T1000 (cell line): ENCODE data around the gene NBL1.
"Not testable (repeated sequence)": the region's sequence is repeated elsewhere in the genome, so short reads cannot be mapped to it uniquely, and the experiment has no call there.

Experiments used
- DNase-seq: peaks from one replicate; lab custom pipeline; 2025; ENCODE audit warnings: mixed read lengths; lab: John Stamatoyannopoulos, UW

NBL1 gene

GRCh38 chr1:19622204-19622603 lies 21.9 kb upstream of the NBL1 start:
- no peak for DNase-seq

GRCh38 chr1:19623523-19623922 lies 20.6 kb upstream of the NBL1 start:
- no peak for DNase-seq

- DNase-seq, result no peak
Measured at GRCh38 chr1:19625291-19625937, 18.7 kb upstream of the NBL1 start.

GRCh38 chr1:19628879-19629278 lies 15.2 kb upstream of the NBL1 start:
- DNase-seq, result no peak

GRCh38 chr1:19629357-19629756 lies 14.8 kb upstream of the NBL1 start:
- no peak for DNase-seq

GRCh38 chr1:19630192-19630591 lies 13.9 kb upstream of the NBL1 start:
- DNase-seq, result not testable (repeated sequence)

GRCh38 chr1:19630720-19631395 lies 13.3 kb upstream of the NBL1 start:
- no peak for DNase-seq

DNA sequence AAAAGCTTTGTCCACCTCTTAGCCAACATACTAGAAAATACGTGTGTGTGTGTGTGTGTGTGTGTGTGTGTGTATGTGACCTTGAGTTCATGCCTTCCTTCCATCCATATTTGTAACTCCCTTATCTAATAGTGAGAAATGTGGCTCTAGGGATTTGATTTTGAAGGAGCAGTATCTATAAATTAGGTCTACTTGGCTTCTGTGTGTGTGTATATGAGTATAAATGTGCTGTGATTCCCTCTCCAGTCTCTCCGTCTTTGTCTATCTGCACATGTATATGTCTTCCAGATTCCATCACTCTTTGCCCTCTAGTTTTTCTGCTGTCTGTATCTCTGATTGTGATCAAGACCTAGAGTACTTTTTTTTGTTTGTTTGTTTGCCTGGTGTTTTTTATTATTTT lies 11.9 kb upstream of the NBL1 start:
- no peak for DNase-seq

DNA sequence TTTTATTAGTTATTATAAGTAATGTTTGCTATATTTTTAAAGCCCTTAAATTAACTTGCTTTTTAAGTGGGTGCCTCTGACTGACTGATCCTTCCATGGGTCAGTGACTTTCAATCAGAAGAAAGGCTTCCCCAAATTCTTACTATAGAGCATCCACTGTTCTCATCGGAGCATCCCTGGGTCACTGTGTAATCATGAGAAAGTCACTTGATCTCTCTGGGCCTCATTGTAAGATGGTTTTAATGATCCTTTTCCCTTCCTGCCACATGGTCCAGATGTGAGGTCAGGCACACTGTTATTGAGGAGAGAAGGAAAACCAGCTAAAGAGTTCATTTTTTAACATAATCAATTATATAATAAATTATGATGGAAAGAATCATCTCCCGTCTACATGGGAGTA lies 11.0 kb upstream of the NBL1 start:
- DNase-seq, result no peak

- not testable (repeated sequence) for DNase-seq
Measured at GRCh38 chr1:19635064-19635463, 9.0 kb upstream of the NBL1 start.

- DNase-seq, result no peak
Measured at GRCh38 chr1:19635646-19636045, 8.5 kb upstream of the NBL1 start.

GRCh38 chr1:19636065-19636464 lies 8.0 kb upstream of the NBL1 start:
- DNase-seq, result no peak

DNA sequence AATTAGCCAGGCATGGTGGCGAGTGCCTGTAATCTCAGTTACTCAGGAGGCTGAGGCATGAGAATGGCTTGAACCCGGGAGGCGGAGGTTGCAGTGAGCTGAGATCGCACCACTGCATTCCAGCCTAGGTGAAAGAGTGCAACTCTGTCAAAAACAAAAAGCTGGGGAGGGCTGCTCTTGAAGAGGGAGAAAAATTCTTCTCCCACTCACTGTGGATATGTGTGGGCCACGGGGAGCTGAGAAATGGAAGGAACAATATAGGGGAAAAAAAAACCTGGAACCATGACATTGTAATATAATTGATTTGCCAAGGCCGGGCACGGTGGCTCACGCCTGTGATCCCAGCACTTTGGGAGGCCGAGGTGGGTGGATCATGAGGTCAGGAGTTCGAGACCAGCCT lies 7.4 kb upstream of the NBL1 start:
- DNase-seq, result not testable (repeated sequence)

DNA sequence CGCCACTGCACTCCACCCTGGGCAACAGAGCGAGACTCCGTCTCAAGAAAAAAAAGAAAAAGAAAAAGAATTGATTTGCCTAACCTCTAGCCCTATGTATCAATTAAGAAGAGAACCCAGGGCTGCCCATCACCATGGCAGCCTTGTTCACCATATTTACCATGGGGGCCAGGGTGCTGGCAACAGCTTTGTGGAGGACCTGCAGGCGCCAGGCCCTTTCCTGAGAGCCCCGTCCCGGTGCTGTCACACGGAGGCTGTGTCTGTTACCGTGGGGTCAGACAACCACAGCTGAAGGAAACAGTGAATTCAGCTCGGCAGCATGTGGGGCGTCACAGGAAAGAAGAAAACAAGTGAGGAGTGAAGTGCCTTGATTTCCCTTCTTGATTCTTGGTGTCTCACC lies 6.5 kb upstream of the NBL1 start:
- no peak for DNase-seq

DNA sequence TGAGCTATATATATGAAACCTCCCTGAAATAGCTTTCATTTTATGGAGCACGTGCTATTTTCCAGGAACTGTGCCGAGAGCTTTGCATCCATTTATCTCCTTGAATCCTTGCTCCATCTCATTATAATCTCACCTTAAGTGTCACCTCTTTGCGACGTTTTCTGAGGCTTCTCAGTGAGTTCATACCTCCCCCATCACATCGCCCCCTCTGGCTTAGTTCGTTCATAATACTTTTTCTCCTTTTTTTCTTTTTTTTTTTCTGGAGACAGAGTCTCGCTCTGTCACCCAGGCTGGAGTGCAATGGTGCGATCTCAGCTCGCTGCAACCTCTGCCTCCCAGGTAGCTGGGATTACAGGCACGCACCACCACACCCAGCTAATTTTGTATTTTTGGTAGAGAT lies 4.9 kb upstream of the NBL1 start:
- not testable (repeated sequence) for DNase-seq

GRCh38 chr1:19639999-19640362 lies 4.1 kb upstream of the NBL1 start:
- DNase-seq, result no peak

GRCh38 chr1:19640363-19641316 lies 3.5 kb upstream of the NBL1 start:
- DNase-seq, result no peak

GRCh38 chr1:19643121-19643520 lies 990 bp upstream of the NBL1 start:
- DNase-seq, result no peak

DNA sequence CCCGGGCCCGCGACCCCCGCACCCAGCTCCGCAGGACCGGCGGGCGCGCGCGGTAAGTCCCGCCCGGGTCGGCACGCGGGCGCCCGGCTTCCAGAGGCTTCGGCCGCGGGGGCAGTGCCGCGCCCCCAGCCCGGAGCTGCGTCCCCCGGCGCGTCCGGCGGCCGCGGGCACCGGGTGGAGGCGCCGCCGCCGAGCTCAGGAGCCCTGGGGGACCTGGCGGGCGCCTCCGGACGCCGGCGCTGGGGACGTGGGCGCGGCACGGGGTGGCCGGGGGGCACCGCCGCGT lies 227 bp downstream of the NBL1 start:
- no peak for DNase-seq

GRCh38 chr1:19644681-19645410 lies 735 bp downstream of the NBL1 start:
- no peak for DNase-seq

DNA sequence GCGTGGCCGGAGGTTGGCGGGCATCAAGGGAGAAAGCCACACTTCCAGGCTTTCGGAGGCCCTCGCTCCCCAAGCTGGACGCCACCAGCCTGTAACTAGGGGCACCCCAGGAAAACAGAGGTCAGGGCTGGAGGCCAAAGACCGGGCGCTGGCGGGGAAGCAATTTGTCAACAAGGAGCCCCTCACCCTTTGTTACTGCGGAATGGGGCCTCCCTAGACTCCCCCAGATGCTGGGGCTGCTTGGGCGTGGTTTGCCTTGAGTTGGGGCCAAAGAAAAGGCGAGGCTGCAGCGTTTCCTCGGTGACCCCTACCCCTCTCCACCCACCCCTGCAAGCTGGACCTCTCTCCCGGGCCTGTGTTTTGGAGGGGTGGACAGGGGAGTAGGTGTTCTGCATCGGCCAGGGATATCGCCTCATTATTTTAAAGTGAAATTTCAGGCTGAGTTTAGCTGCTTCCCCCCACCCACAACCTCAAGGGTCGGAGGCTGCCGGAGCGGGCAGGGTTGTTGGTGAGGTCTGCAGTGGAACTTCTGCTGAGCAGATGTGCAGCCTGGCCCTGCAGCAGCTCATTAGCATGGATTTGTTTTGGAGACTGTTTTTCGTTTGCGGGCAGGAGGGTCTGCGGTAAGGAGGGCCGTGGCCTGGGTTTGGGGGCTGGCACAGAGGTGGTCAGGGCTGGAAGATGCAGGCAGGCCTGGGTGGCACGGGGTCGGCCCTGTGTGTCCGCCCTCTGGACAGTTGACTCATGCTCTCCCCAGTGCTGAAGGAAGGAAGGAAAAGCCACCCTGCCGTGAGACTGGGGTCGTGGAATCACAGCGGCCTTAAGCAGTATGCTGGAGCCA lies 1.5 kb downstream of the NBL1 start:
- no peak for DNase-seq
